Lower lobe of right lung (tissue), 2 donors: Measurements from ENCODE around the gene PFKM. TPM values are rescaled to one million over a fixed set of nuclear protein-coding genes. Genes with fewer than 3 reads are reported as not detected.
"Not testable (repeated sequence)": the region's sequence is repeated elsewhere in the genome, so short reads cannot be mapped to it uniquely, and the experiment has no call there.

Source experiments
- ATAC-seq, 2 donors: fragments of 200-7000 bp; cut with Tn5 transposase; one replicate each; pipeline ENCODE4 v1.9.1; 2020 to 2022; ENCODE audit warnings: mild to moderate bottlenecking in 2 of 2, moderate library complexity in 2 of 2
- DNase-seq: peaks from one replicate; pipeline ENCODE4 v3.0.0-alpha.2; 2020
- H3K27ac ChIP-seq: fragments of 200-600 bp; one replicate; pipeline ENCODE4 v1.8.0; 2022
- H3K27me3 ChIP-seq: fragments of 200-600 bp; one replicate; pipeline ENCODE4 v1.8.0; 2022; ENCODE audit warnings: low read depth
- H3K36me3 ChIP-seq: fragments of 200-600 bp; one replicate; pipeline ENCODE4 v1.8.0; 2022; ENCODE audit warnings: mild to moderate bottlenecking
- H3K4me1 ChIP-seq: fragments of 200-600 bp; one replicate; pipeline ENCODE4 v1.8.0; 2022
- H3K4me3 ChIP-seq: fragments of 200-600 bp; one replicate; pipeline ENCODE4 v1.8.0; 2022; ENCODE audit warnings: mild to moderate bottlenecking
- H3K9me3 ChIP-seq: fragments of 200-600 bp; one replicate; pipeline ENCODE4 v1.8.0; 2022
- intact Hi-C: fragments of 100-400 bp; cut with DNase I; formaldehyde crosslinking; loops from one replicate; pipeline ENCODE4 v1.11.0; 2022
- total RNA-seq: library from RNA; stranded (reverse); fragmentation: NEBNext Ultra II Directional; extraction: Animal tissue kit (Norgen Biotek cat#: 25700); gene quantifications from one replicate; pipeline ENCODE4 v1.2.1, GENCODE V29; 2021
- TF ChIP-seq, protein P1 (sequence below): fragments of 200-600 bp; IDR thresholded peaks from one replicate; pipeline ENCODE4 v1.8.0; 2022; ENCODE audit warnings: antibody characterized with exemption, mild to moderate bottlenecking
- donor health status: DM: no; HTN: yes; CAD: no; lungs with severe emphysema.

PFKM gene
- total RNA-seq, 1 donor from 2014 or later, result 39.1 TPM

DNA sequence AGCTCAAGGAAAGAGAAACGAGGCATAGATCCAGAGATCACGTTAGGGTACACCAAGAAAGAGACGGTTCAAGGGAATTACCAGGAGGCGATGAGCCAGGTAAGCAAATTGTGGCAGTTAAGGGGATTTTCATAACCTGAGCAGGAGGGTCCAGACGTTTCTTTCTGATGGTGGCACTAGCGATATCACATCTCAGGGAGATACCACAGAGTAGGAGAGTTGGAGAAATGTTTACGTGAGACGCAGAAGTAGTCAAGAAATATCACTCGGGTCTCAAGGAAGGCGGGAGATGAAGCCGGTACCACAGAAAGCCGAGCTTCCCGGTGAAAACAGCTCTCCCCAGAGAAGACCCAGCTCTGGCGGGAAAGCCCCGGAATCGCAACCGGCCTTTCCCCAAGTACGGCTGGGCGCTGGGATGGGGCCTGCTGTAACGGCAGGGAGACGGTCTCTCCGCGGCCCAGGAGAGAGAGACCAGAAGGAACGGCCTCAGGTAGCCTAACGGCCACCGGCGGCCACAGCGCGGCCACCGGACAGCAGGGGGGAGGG lies 13.8 kb upstream of the PFKM start:
- intact Hi-C loops, result no loop called here
- H3K36me3 ChIP-seq, result no peaks in the 10 kb centered on the region
- no peaks in the 10 kb centered on the region for H3K27me3 ChIP-seq
- TF ChIP-seq, protein P1, sequence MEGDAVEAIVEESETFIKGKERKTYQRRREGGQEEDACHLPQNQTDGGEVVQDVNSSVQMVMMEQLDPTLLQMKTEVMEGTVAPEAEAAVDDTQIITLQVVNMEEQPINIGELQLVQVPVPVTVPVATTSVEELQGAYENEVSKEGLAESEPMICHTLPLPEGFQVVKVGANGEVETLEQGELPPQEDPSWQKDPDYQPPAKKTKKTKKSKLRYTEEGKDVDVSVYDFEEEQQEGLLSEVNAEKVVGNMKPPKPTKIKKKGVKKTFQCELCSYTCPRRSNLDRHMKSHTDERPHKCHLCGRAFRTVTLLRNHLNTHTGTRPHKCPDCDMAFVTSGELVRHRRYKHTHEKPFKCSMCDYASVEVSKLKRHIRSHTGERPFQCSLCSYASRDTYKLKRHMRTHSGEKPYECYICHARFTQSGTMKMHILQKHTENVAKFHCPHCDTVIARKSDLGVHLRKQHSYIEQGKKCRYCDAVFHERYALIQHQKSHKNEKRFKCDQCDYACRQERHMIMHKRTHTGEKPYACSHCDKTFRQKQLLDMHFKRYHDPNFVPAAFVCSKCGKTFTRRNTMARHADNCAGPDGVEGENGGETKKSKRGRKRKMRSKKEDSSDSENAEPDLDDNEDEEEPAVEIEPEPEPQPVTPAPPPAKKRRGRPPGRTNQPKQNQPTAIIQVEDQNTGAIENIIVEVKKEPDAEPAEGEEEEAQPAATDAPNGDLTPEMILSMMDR, result no peak
- peak overlapping the region; percentile 94 for H3K27ac ChIP-seq
- peak overlapping the region; percentile 95 for H3K4me3 ChIP-seq
- peaks cover 18% of the 10 kb centered on the region for H3K4me1 ChIP-seq
- DNase-seq (no peak), ATAC-seq (peak in 1 of 2 donors; percentile 20)
- no peaks in the 10 kb centered on the region for H3K9me3 ChIP-seq

DNA sequence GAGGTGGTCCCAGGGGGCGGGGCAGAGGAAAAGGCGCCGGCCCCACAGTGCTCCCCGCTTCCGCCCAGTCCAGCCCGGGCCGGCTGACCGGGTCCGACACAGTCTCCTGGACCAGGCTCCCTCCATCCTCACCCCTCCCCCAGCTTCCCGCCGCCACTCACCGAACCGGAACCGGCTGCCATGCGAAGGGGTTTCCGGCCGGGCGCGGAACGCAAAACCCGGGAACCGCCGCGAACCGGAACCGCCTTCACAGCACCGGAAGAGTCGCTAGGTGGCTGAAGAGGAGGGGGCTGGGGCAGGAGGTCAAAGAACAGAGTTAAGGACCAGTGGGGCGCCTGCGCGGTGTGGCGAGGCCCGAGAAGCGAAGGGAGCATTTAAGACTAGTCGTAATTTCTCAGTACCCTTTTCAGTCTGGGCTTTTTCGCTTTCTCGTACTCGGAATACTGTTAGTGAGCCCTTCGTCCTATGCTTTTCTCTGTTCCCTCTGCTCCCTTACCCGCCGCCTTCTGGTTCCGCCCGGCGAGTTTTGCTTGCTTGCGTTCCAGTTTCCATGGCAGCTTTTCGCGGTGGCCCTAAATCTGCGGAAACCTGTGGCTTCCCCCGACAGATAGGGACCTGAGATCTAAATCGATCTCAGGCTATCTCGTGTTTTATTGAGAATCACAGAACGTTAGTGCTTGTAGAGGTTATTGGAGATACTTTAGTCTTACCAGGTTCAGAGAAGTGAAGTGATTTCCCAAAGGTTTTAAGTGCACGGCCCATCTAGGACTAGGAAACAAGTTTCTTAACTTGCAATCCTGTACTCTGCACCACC lies 13.1 kb upstream of the PFKM start, which contains the start of gene SENP1:
TSS of gene SENP1 (minus strand) at position 213 of the 814 bp plus-strand sequence. CDS start 4,607 bp downstream, outside the sequence.
- peak; percentile 93 for DNase-seq
- peaks cover 18% of the 10 kb centered on the region for H3K4me1 ChIP-seq
- ATAC-seq, result peak; percentile 96 to 97
- no peaks in the 10 kb centered on the region for H3K36me3 ChIP-seq
- intact Hi-C loops, result no loop called here
- TF ChIP-seq, protein P1, result peak; percentile 11
- no peaks in the 10 kb centered on the region for H3K9me3 ChIP-seq
- no peaks in the 10 kb centered on the region for H3K27me3 ChIP-seq
- peak within 1 kb of the TSS; percentile 94 for H3K27ac ChIP-seq
- peak within 1 kb of the TSS; percentile 95 for H3K4me3 ChIP-seq

DNA sequence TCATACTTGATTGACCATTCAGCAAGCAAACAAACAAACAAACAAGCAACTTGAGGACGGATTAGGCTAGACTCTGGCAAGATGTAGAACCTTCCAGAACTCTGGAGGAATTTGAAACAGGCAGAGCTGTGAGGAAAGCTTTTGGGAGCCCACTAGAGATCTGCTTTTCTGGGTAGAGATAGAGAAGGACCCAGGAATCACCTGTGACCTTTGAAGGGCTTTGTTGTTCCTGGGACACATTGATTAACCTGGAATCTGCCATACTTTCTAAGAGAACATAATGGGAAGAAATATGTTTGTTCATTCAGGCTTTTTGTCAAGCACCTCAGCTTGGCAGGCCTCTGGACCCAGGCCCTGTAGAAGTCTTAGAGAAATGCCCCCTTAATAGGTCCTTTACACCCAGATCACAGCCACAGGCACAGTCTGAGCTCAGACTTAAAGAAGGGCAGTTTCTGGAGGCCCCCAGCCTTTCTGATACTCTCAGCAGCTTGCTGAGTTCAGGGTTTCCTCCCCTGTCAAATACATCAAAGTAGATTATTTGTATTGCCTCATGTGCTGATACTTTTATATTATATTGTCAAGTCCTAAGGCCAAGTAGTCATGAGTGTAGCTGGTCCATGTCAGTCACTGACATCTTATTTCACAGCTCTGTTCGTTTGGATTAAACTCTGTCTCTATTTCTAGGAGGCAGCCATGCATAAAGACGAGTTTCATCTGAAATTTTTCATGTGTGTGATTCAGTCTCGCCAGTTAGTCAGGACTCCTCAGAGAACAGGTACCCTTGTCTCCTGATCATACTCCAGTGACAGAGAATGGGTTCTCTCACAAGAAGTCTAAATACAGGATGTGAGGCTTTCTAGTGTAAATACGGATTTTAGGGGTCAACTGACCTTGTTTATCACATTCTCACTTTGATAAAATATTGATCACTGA lies 12.2 kb upstream of the PFKM start:
- TF ChIP-seq, protein P1, result no peak
- Histone ChIP-seq H3K9me3 (no peaks in the 10 kb centered on the region), H3K27me3 (no peaks in the 10 kb centered on the region), H3K36me3 (no peaks in the 10 kb centered on the region), H3K27ac (peak overlapping the region; percentile 94), H3K4me1 (peaks cover 18% of the 10 kb centered on the region), H3K4me3 (peak overlapping the region; percentile 95)
- intact Hi-C loops, result no loop called here
- ATAC-seq (no peak), DNase-seq (no peak)

DNA sequence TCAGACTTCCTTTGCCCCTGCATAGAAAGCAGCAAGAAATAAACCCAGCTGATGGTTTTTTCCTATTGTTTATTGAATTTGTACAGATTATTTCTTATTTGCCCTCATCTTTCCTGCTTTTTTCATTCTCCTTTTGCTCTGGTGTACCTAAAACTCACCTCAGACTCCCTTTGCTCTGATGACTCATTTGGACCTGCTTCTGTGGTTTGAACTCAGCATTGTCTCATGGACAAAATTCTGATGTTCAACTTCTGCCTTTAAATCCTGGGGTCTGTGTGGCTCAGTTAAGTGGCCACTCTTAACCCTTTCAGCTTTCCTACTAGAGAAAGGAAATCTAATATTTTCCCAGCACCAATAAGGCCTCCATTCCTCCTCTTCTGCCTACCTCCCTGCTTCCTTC lies 9.7 kb upstream of the PFKM start:
- DNase-seq (no peak), ATAC-seq (no peak)
- Histone ChIP-seq H3K4me1 (peaks cover 17% of the 10 kb centered on the region), H3K27ac (no peak overlapping the region), H3K9me3 (no peaks in the 10 kb centered on the region), H3K36me3 (no peaks in the 10 kb centered on the region), H3K27me3 (no peaks in the 10 kb centered on the region), H3K4me3 (no peak overlapping the region)
- TF ChIP-seq, protein P1, result no peak
- intact Hi-C loops, result no loop called here

DNA sequence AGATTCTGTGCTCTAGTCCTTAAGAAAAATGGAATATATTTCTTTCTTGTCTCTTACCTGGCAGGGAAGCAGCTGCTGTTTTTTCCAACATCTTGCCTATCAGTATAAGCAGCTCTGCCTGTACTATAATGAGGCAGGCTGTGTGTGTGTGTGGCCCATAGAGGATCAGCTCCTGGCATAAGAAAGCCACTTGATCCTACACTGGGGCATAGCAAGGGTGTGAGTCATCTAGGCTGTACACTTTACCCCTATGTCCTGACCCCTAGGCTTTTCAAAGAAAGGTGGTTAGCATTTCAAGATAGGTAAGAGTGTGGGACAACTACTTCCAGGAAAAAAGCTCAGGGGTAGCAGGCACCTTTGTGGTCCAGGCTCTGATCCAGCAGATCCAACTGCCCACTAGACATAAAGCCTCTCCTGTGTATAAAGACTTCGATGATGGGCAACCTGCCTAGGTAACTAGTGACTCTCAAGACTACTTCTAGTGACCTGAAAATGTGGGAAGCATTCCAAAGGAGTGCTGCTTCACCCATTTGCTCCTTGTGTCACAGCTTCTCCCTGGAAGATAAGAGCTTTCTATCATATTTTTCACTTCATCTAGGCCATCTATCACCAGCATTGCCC lies 8.4 kb upstream of the PFKM start:
- no peaks in the 10 kb centered on the region for H3K27me3 ChIP-seq
- peak; percentile 86 to 88 for ATAC-seq

DNA sequence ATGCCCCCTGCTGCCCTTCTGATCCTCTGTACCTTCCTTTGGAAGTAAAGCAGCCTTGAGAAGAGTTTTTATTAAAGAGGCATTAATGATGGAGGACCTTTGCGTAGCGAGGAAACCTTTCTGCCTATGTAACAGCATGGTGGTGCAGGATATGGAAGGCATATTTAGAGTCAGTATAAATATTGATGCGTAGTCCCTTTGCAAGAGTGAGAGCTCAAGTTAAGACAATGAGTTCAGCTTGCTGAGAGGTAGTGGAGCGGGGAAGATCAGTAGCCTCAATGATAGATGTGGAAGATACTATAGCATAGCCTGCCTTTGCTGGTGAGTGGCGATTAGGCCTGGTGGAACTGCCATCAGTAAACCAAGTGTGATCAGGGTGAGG lies 7.9 kb upstream of the PFKM start:
- ATAC-seq, H3K36me3 ChIP-seq, H3K27me3 ChIP-seq, intact Hi-C loops, H3K4me3 ChIP-seq, H3K4me1 ChIP-seq, H3K9me3 ChIP-seq, DNase-seq, H3K27ac ChIP-seq: not testable (repeated sequence)

More for the DNA sequence above, 8.4 kb upstream of the PFKM start:
- Histone ChIP-seq H3K4me3 (no peak overlapping the region), H3K4me1 (peaks cover 7% of the 10 kb centered on the region), H3K9me3 (no peaks in the 10 kb centered on the region), H3K27ac (no peak overlapping the region), H3K36me3 (no peaks in the 10 kb centered on the region)
- DNase-seq, result no peak
- TF ChIP-seq, protein P1, result no peak
- intact Hi-C loops, result no loop called here
